HL-60 (cell line): ENCODE measurements around the gene ATXN2L.

Source experiments
- DNase-seq, 2 experiments: peaks; one replicate each; pipeline ENCODE4 v3.0.0-alpha.2; 2010 to 2020; ENCODE audit warnings: low read depth in 1 of 2, low spot score in 1 of 2
- H3K27ac ChIP-seq: fragments of 250-450 bp; sonication (Bioruptor Pico); replicated peaks from 2 replicates; pipeline ENCODE4 v1.5.1; 2020; ENCODE audit warnings: mild to moderate bottlenecking, moderate library complexity
- H3K27me3 ChIP-seq: fragments of 250-450 bp; sonication (Bioruptor Pico); 2 replicates; pipeline ENCODE4 v1.5.1; 2021; ENCODE audit warnings: mild to moderate bottlenecking, moderate library complexity; ENCODE audit not compliant: insufficient read depth, poor library complexity, severe bottlenecking
- H3K4me3 ChIP-seq: replicated peaks from 2 replicates; pipeline ENCODE4 v1.5.1; 2011; ENCODE audit warnings: mild to moderate bottlenecking, control low read depth, low read length; ENCODE audit not compliant: insufficient read depth
- CTCF ChIP-seq: IDR thresholded peaks from one replicate; pipeline ENCODE4 v1.5.1; 2011; ENCODE audit warnings: low read length, control low read depth, inconsistent platforms; ENCODE audit not compliant: insufficient read depth
- GABPA ChIP-seq: IDR thresholded peaks from 2 replicates; pipeline ENCODE4 v1.6.1; 2012; ENCODE audit warnings: low read depth
- POLR2AphosphoS5 ChIP-seq: IDR thresholded peaks from 2 replicates; pipeline ENCODE4 v1.6.1; 2012; ENCODE audit warnings: low read depth
- REST ChIP-seq: IDR thresholded peaks from 2 replicates; pipeline ENCODE4 v1.6.1; 2012; ENCODE audit warnings: low read depth; ENCODE audit not compliant: insufficient replicate concordance
- SPI1 ChIP-seq: IDR thresholded peaks from 2 replicates; pipeline ENCODE4 v1.6.1; 2012; ENCODE audit warnings: low read depth, mild to moderate bottlenecking, borderline replicate concordance

Gene ATXN2L

GRCh38 chr16:28874406-28874805 is 51.6 kb downstream of the ATXN2L start:
- Histone ChIP-seq H3K4me3 (no peak overlapping the region), H3K27ac (no peak overlapping the region), H3K27me3 (no peaks in the 10 kb centered on the region)
- no peak for DNase-seq
- TF ChIP-seq GABPA (no peak), SPI1 (no peak), CTCF (no peak), REST (no peak), POLR2AphosphoS5 (no peak)

GRCh38 chr16:28875134-28876018 is 52.6 kb downstream of the ATXN2L start:
- H3K27ac ChIP-seq: no peak overlapping the region
- no peak overlapping the region for H3K4me3 ChIP-seq
- H3K27me3 ChIP-seq: no peaks in the 10 kb centered on the region
- no peak for DNase-seq
- TF ChIP-seq GABPA: no peak
- no peak for TF ChIP-seq CTCF
- TF ChIP-seq SPI1: no peak
- no peak for TF ChIP-seq POLR2AphosphoS5
- no peak for TF ChIP-seq REST

GRCh38 chr16:28876019-28876659 is 53.3 kb downstream of the ATXN2L start:
- DNase-seq: no peak
- Histone ChIP-seq H3K4me3 (no peak overlapping the region), H3K27me3 (no peaks in the 10 kb centered on the region), H3K27ac (no peak overlapping the region)
- no peak for TF ChIP-seq CTCF
- no peak for TF ChIP-seq POLR2AphosphoS5
- TF ChIP-seq SPI1: no peak
- no peak for TF ChIP-seq GABPA
- no peak for TF ChIP-seq REST
